Brain microvascular endothelial cell (primary cell): ENCODE measurements around the gene CTDP1.

Experiments used
- DNase-seq: peaks from one replicate; pipeline ENCODE4 v3.0.0-alpha.2; 2020
- H3K27ac ChIP-seq: fragments of 250-450 bp; sonication (Bioruptor Pico); 2 replicates; pipeline ENCODE4 v1.5.1; 2020; ENCODE audit warnings: mild to moderate bottlenecking, moderate library complexity
- H3K27me3 ChIP-seq: fragments of 250-450 bp; sonication (Bioruptor Pico); replicated peaks from 2 replicates; pipeline ENCODE4 v1.5.1; 2020; ENCODE audit warnings: mild to moderate bottlenecking
- H3K36me3 ChIP-seq: fragments of 250-450 bp; sonication (Bioruptor Pico); replicated peaks from 2 replicates; pipeline ENCODE4 v1.5.1; 2020; ENCODE audit warnings: mild to moderate bottlenecking
- H3K4me3 ChIP-seq: 2 replicates; pipeline ENCODE4 v1.5.1; 2011; ENCODE audit warnings: low read depth, mild to moderate bottlenecking, control low read depth, low read length, moderate library complexity
- CTCF ChIP-seq: IDR thresholded peaks from 2 replicates; pipeline ENCODE4 v1.5.1; 2011; ENCODE audit warnings: low read depth, mild to moderate bottlenecking, moderate library complexity, low read length, control low read depth, inconsistent platforms; ENCODE audit errors: missing control alignments
- in situ Hi-C: cut with HindIII; loops from 2 replicates; pipeline ENCODE4 v1.10.0; 2017; ENCODE audit warnings: low sequenced_read_pairs, low pct_ligation_motif_present

CTDP1 gene

GRCh38 chr18:79632765-79633164, 46.8 kb upstream of the CTDP1 start:
- DNase-seq, result no peak

GRCh38 chr18:79634186-79634585, 45.4 kb upstream of the CTDP1 start:
- Histone ChIP-seq H3K27ac (no peak overlapping the region), H3K36me3 (no peaks in the 10 kb centered on the region), H3K4me3 (no peak overlapping the region), H3K27me3 (peaks cover 24% of the 10 kb centered on the region)
- DNase-seq, result no peak
- no peak for TF ChIP-seq CTCF
- in situ Hi-C loops, result loop anchor here (25.0 kb wide), 1 partner anchor 247 kb away; the partner anchor contains the start of gene NFATC1

More at GRCh38 chr18:79632765-79633164, 46.8 kb upstream of the CTDP1 start:
- TF ChIP-seq CTCF, result no peak
- H3K27ac ChIP-seq, result no peak overlapping the region
- H3K36me3 ChIP-seq, result no peaks in the 10 kb centered on the region
- in situ Hi-C loops, result loop anchor here (25.0 kb wide), 1 partner anchor 245 kb away; the partner anchor contains the start of gene NFATC1
- no peak overlapping the region for H3K4me3 ChIP-seq
- H3K27me3 ChIP-seq, result peaks cover 14% of the 10 kb centered on the region

GRCh38 chr18:79634593-79635426, 44.8 kb upstream of the CTDP1 start:
- no peak for TF ChIP-seq CTCF
- no peak for DNase-seq
- Histone ChIP-seq H3K27ac (no peak overlapping the region), H3K27me3 (peaks cover 29% of the 10 kb centered on the region), H3K4me3 (no peak overlapping the region), H3K36me3 (no peaks in the 10 kb centered on the region)
- in situ Hi-C loops, result loop anchor here (25.0 kb wide), 1 partner anchor 248 kb away; the partner anchor contains the start of gene NFATC1

- no peak overlapping the region for H3K4me3 ChIP-seq
- H3K27ac ChIP-seq, result no peak overlapping the region
- no peak for DNase-seq
- no peaks in the 10 kb centered on the region for H3K36me3 ChIP-seq
- H3K27me3 ChIP-seq, result peaks cover 29% of the 10 kb centered on the region
- in situ Hi-C loops, result loop anchor here (25.0 kb wide), 1 partner anchor 248 kb away; the partner anchor contains the start of gene NFATC1
- no peak for TF ChIP-seq CTCF
These were observed 44.2 kb upstream of the CTDP1 start for GRCh38 chr18:79635427-79635726.

- DNase-seq, result no peak
- Histone ChIP-seq H3K36me3 (no peaks in the 10 kb centered on the region), H3K4me3 (no peak overlapping the region), H3K27ac (no peak overlapping the region), H3K27me3 (peaks cover 29% of the 10 kb centered on the region)
- in situ Hi-C loops, result loop anchor here (25.0 kb wide), 1 partner anchor 250 kb away; the partner anchor contains the start of gene NFATC1
- no peak for TF ChIP-seq CTCF
These were observed 42.3 kb upstream of the CTDP1 start for GRCh38 chr18:79637181-79637920.
